Loucy (cell line): ENCODE data around the gene NOM1.
A peak's percentile ranks its signal among the peaks of the same experiment; 100 is the strongest.
"Not testable (repeated sequence)": the region's sequence is repeated elsewhere in the genome, so short reads cannot be mapped to it uniquely, and the experiment has no call there.

ENCODE experiments used
- H2AFZ ChIP-seq: fragments of 200-600 bp; sonication (generic); 2 replicates; pipeline ENCODE4 v1.6.0; 2016; ENCODE audit warnings: antibody characterized with exemption, mild to moderate bottlenecking, low read length, moderate library complexity
- H3F3A ChIP-seq: fragments of 200-600 bp; 2 replicates; pipeline ENCODE4 v1.6.0; 2016; ENCODE audit warnings: antibody characterized with exemption, low read depth, mild to moderate bottlenecking
- H3K27me3 ChIP-seq: fragments of 200-600 bp; sonication (generic); 2 replicates; pipeline ENCODE4 v1.6.1; 2014; ENCODE audit warnings: low read length, mild to moderate bottlenecking; ENCODE audit not compliant: insufficient read depth, poor library complexity, severe bottlenecking
- H3K36me3 ChIP-seq: fragments of 200-600 bp; sonication (generic); 2 replicates; pipeline ENCODE4 v1.6.1; 2016; ENCODE audit warnings: low read length; ENCODE audit not compliant: insufficient read depth
- H3K4me1 ChIP-seq: fragments of 200-600 bp; sonication (generic); 2 replicates; pipeline ENCODE4 v1.5.1; 2014; ENCODE audit warnings: low read length, mild to moderate bottlenecking; ENCODE audit not compliant: insufficient read depth, poor library complexity, severe bottlenecking
- H3K4me2 ChIP-seq: fragments of 200-600 bp; sonication (generic); 2 replicates; pipeline ENCODE4 v1.6.0; 2014; ENCODE audit warnings: antibody characterized with exemption, low read length, low read depth, mild to moderate bottlenecking; ENCODE audit not compliant: poor library complexity, severe bottlenecking
- H3K4me3 ChIP-seq: fragments of 200-600 bp; sonication (generic); 2 replicates; pipeline ENCODE4 v1.5.1; 2014; ENCODE audit warnings: low read length, mild to moderate bottlenecking, mixed read lengths; ENCODE audit not compliant: poor library complexity, severe bottlenecking
- H3K79me2 ChIP-seq: fragments of 200-600 bp; sonication (generic); 2 replicates; pipeline ENCODE4 v1.6.1; 2014; ENCODE audit warnings: low read length; ENCODE audit not compliant: insufficient read depth
- H3K9ac ChIP-seq: fragments of 200-600 bp; sonication (generic); 2 replicates; pipeline ENCODE4 v1.6.0; 2014; ENCODE audit warnings: mild to moderate bottlenecking, low read depth, low read length, moderate library complexity; ENCODE audit not compliant: poor library complexity, severe bottlenecking
- H3K9me2 ChIP-seq: fragments of 200-600 bp; sonication (generic); replicated peaks from 2 replicates; pipeline ENCODE4 v1.6.1; 2016; ENCODE audit warnings: low read depth, low read length, mixed read lengths
- H3K9me3 ChIP-seq: fragments of 200-600 bp; sonication (generic); 2 replicates; pipeline ENCODE4 v1.6.1; 2014; ENCODE audit warnings: mild to moderate bottlenecking, antibody characterized with exemption, low read length, low read depth; ENCODE audit not compliant: insufficient read depth
- H4K20me1 ChIP-seq: fragments of 200-600 bp; sonication (generic); 2 replicates; pipeline ENCODE4 v1.6.0; 2014; ENCODE audit warnings: antibody characterized with exemption, low read length, mild to moderate bottlenecking; ENCODE audit not compliant: insufficient read depth, poor library complexity, severe bottlenecking
- CTCF ChIP-seq: fragments of 200-600 bp; sonication (generic); conservative IDR thresholded peaks from 2 replicates; pipeline ENCODE4 v1.5.1; 2014; ENCODE audit warnings: mild to moderate bottlenecking, antibody characterized with exemption, low read length
- EZH2phosphoT487 ChIP-seq: fragments of 200-600 bp; IDR thresholded peaks from 2 replicates; pipeline ENCODE4 v1.6.1; 2018; ENCODE audit warnings: antibody characterized with exemption, mild to moderate bottlenecking, moderate library complexity, borderline replicate concordance

The NOM1 gene

GRCh38 chr7:156919132-156919713 is 30.3 kb upstream of the NOM1 start:
- H3K27me3 ChIP-seq: no peaks in the 10 kb centered on the region
- no peak overlapping the region for H3K4me2 ChIP-seq
- no peak overlapping the region for H2AFZ ChIP-seq
- no peaks in the 10 kb centered on the region for H3K9me3 ChIP-seq
- no peaks in the 10 kb centered on the region for H3K36me3 ChIP-seq
- H3F3A ChIP-seq: no peaks in the 10 kb centered on the region
- H3K4me1 ChIP-seq: peaks cover 14% of the 10 kb centered on the region
- no peaks in the 10 kb centered on the region for H3K79me2 ChIP-seq
- H3K4me3 ChIP-seq: no peak overlapping the region
- no peaks in the 10 kb centered on the region for H4K20me1 ChIP-seq
- H3K9me2 ChIP-seq: no peaks in the 10 kb centered on the region
- H3K9ac ChIP-seq: no peak overlapping the region
- TF ChIP-seq EZH2phosphoT487 (no peak), CTCF (no peak)

- TF ChIP-seq CTCF (no peak), EZH2phosphoT487 (no peak)
- H3K9me3 ChIP-seq: no peaks in the 10 kb centered on the region
- no peaks in the 10 kb centered on the region for H3K79me2 ChIP-seq
- H3K9me2 ChIP-seq: no peaks in the 10 kb centered on the region
- peaks cover 18% of the 10 kb centered on the region for H3K4me1 ChIP-seq
- H3K27me3 ChIP-seq: no peaks in the 10 kb centered on the region
- no peak overlapping the region for H3K4me3 ChIP-seq
- no peaks in the 10 kb centered on the region for H3K36me3 ChIP-seq
- no peak overlapping the region for H3K9ac ChIP-seq
- H2AFZ ChIP-seq: no peak overlapping the region
- H4K20me1 ChIP-seq: no peaks in the 10 kb centered on the region
- no peak overlapping the region for H3K4me2 ChIP-seq
- H3F3A ChIP-seq: no peaks in the 10 kb centered on the region
Observed at GRCh38 chr7:156920076-156920475, 29.4 kb upstream of the NOM1 start.

- H3K4me2 ChIP-seq, H3K4me3 ChIP-seq: not testable (repeated sequence)
Observed at GRCh38 chr7:156920487-156921373, 28.8 kb upstream of the NOM1 start.

GRCh38 chr7:156922304-156922703 is 27.2 kb upstream of the NOM1 start:
- H3K36me3 ChIP-seq, H2AFZ ChIP-seq, H3K27me3 ChIP-seq, H3K79me2 ChIP-seq, H4K20me1 ChIP-seq, H3F3A ChIP-seq, H3K4me3 ChIP-seq, H3K9me3 ChIP-seq, H3K9me2 ChIP-seq, H3K9ac ChIP-seq: not testable (repeated sequence)
- Histone ChIP-seq H3K4me1 (peaks cover 28% of the 10 kb centered on the region), H3K4me2 (peak overlapping the region; percentile 44)

More at GRCh38 chr7:156920487-156921373, 28.8 kb upstream of the NOM1 start:
- H3F3A ChIP-seq, H4K20me1 ChIP-seq, H3K9me3 ChIP-seq, H3K79me2 ChIP-seq, H3K27me3 ChIP-seq, H2AFZ ChIP-seq, H3K9ac ChIP-seq, H3K9me2 ChIP-seq, H3K36me3 ChIP-seq: not testable (repeated sequence)
- peaks cover 18% of the 10 kb centered on the region for H3K4me1 ChIP-seq

- H3K9ac ChIP-seq, H4K20me1 ChIP-seq, H3K4me2 ChIP-seq, H3K36me3 ChIP-seq, H3K79me2 ChIP-seq, H3F3A ChIP-seq, H3K4me3 ChIP-seq, H3K9me2 ChIP-seq, H3K27me3 ChIP-seq, H2AFZ ChIP-seq, H3K9me3 ChIP-seq: not testable (repeated sequence)
- peaks cover 49% of the 10 kb centered on the region for H3K4me1 ChIP-seq
Observed at GRCh38 chr7:156925821-156926220, 23.7 kb upstream of the NOM1 start.
